SH-SY5Y (cell line): ENCODE results near the gene NR4A1.

Experiments used
- GATA2 ChIP-seq: IDR thresholded peaks from 2 replicates; pipeline ENCODE4 v1.6.1; 2011; ENCODE audit warnings: mild to moderate bottlenecking, low read depth, low read length
- GATA3 ChIP-seq: IDR thresholded peaks from 2 replicates; pipeline ENCODE4 v1.6.1; 2011; ENCODE audit warnings: low read depth, mild to moderate bottlenecking, low read length, moderate library complexity

GRCh38 chr12:52010692-52011601, 40.3 kb upstream of the NR4A1 start:
- TF ChIP-seq GATA2 (no peak), GATA3 (no peak)
